Endothelial cell of umbilical vein (primary cell): Measurements from ENCODE around the gene CLBA1.
"Not testable (repeated sequence)": the region's sequence is repeated elsewhere in the genome, so short reads cannot be mapped to it uniquely, and the experiment has no call there.

Source experiments
- CTCF ChIP-seq, 2 donors: IDR thresholded peaks; 1 replicate in 1 of 2; 2 replicates in 1 of 2; pipeline ENCODE4 v1.5.1; 2011; ENCODE audit warnings: low read length in 2 of 2, mild to moderate bottlenecking in 2 of 2, moderate library complexity in 2 of 2, control low read depth in 1 of 2, inconsistent platforms in 1 of 2, low read depth in 1 of 2; ENCODE audit not compliant: insufficient read depth in 1 of 2; ENCODE audit errors: extremely low read depth in 1 of 2
- EZH2 ChIP-seq: IDR thresholded peaks from 2 replicates; pipeline ENCODE4 v1.6.1; 2012; ENCODE audit warnings: borderline replicate concordance, low read depth, mild to moderate bottlenecking, moderate library complexity, low read length, inconsistent platforms; ENCODE audit not compliant: severe bottlenecking
- MAX ChIP-seq: IDR thresholded peaks from 2 replicates; pipeline ENCODE4 v1.6.1; 2011; ENCODE audit not compliant: insufficient read depth, insufficient read length
- MYC ChIP-seq: IDR thresholded peaks from one replicate; pipeline ENCODE4 v1.6.1; 2011; ENCODE audit warnings: mild to moderate bottlenecking, low read depth, low read length
- POLR2A ChIP-seq: IDR thresholded peaks from 2 replicates; pipeline ENCODE4 v1.6.1; 2012; ENCODE audit warnings: low read depth, mild to moderate bottlenecking, control low read depth, low read length
- POLR2AphosphoS5 ChIP-seq: IDR thresholded peaks from 2 replicates; pipeline ENCODE4 v1.6.1; 2012; ENCODE audit warnings: low read depth, mild to moderate bottlenecking, control low read depth, low read length, moderate library complexity; ENCODE audit not compliant: insufficient read depth

- TF ChIP-seq CTCF (IDR thresholded peaks at IDR 0.05; ENCODE audit: extremely low read depth in 1 of 2, insufficient read depth in 1 of 2, low read depth in 1 of 2, low read length in 2 of 2); POLR2A; POLR2AphosphoS5; MAX; EZH2; MYC: not testable (repeated sequence)
These were observed 38.4 kb upstream of the CLBA1 start for GRCh38 chr14:104947201-104947600.
